Caki2 (cell line): ENCODE measurements around the gene TLCD2. TPM values are rescaled to one million over a fixed set of nuclear protein-coding genes. Genes with fewer than 3 reads are reported as not detected.
"Not testable (repeated sequence)": the region's sequence is repeated elsewhere in the genome, so short reads cannot be mapped to it uniquely, and the experiment has no call there.

Experiments used
- DNase-seq: peaks from one replicate; pipeline ENCODE4 v3.0.0-alpha.2; 2015; ENCODE audit warnings: low read depth
- in situ Hi-C: cut with HindIII; loops from 2 replicates; pipeline ENCODE4 v1.10.0; 2016; ENCODE audit warnings: low sequenced_read_pairs, low pct_unique_long_range_greater_than_20kb, mixed read lengths
- total RNA-seq: library from RNA; depleted of rRNA; stranded (reverse); fragments of >200 nt; shearing (Covaris generic); gene quantifications from 2 replicates; pipeline ENCODE4 v1.2.3, GENCODE V29; 2014; ENCODE audit warnings: low replicate concordance; rRNA removed

TLCD2 gene
- 0.20 and 1.0 TPM in 2 replicates for total RNA-seq

- peak; percentile 45 for DNase-seq
- in situ Hi-C loops: no loop called here
These were observed at the start of gene TLCD2 for GRCh38 chr17:1709971-1710806. Gene TLCD2 (minus strand): TSS chr17:1710377. CDS start chr17:1710242, 135 bp downstream.

- no peak for DNase-seq
- in situ Hi-C loops: no loop called here
These were observed 49.4 kb upstream of the TLCD2 start for GRCh38 chr17:1759529-1759928.

- in situ Hi-C loops: no loop called here
- no peak for DNase-seq
These were observed 48.6 kb upstream of the TLCD2 start for GRCh38 chr17:1758807-1759206.

- in situ Hi-C loops: no loop called here
- DNase-seq: no peak
These were observed 45.7 kb upstream of the TLCD2 start for GRCh38 chr17:1755827-1756262.

- in situ Hi-C loops: no loop called here
- no peak for DNase-seq
These were observed 45.2 kb upstream of the TLCD2 start for GRCh38 chr17:1755252-1755826.

- in situ Hi-C loops: no loop called here
- DNase-seq: no peak
These were observed 44.4 kb upstream of the TLCD2 start for GRCh38 chr17:1754430-1755112.

GRCh38 chr17:1753767-1754429 is 43.7 kb upstream of the TLCD2 start:
- in situ Hi-C loops: no loop called here
- DNase-seq: no peak

GRCh38 chr17:1752425-1753262 is 42.5 kb upstream of the TLCD2 start:
- in situ Hi-C loops: no loop called here
- DNase-seq: peak; percentile 60

GRCh38 chr17:1750628-1751027 is 40.5 kb upstream of the TLCD2 start:
- in situ Hi-C loops: no loop called here
- no peak for DNase-seq

GRCh38 chr17:1746975-1747543 is 36.9 kb upstream of the TLCD2 start:
- in situ Hi-C loops: no loop called here

GRCh38 chr17:1745513-1746020 is 35.4 kb upstream of the TLCD2 start:
- DNase-seq: no peak
- in situ Hi-C loops: no loop called here

More at GRCh38 chr17:1746975-1747543, 36.9 kb upstream of the TLCD2 start:
- DNase-seq: no peak

GRCh38 chr17:1744551-1745512 is 34.7 kb upstream of the TLCD2 start:
- no peak for DNase-seq
- in situ Hi-C loops: no loop called here

GRCh38 chr17:1743088-1743439 is 32.9 kb upstream of the TLCD2 start:
- in situ Hi-C loops: no loop called here
- no peak for DNase-seq

GRCh38 chr17:1742371-1743087 is 32.4 kb upstream of the TLCD2 start, which contains the start of gene SERPINF2:
Gene SERPINF2 (plus strand): TSS chr17:1742871. CDS start chr17:1744996, 2,125 bp downstream.
- in situ Hi-C loops: no loop called here
- DNase-seq: peak; percentile 13

- in situ Hi-C loops, DNase-seq: not testable (repeated sequence)
These were observed 31.7 kb upstream of the TLCD2 start for GRCh38 chr17:1741899-1742298.
